ENCODE data around the gene SRP9. TPM values are rescaled to one million over a fixed set of nuclear protein-coding genes. Genes with fewer than 3 reads are reported as not detected.

The SRP9 gene
- polyA plus RNA-seq (220 to 441 TPM (median 254 TPM) in 3 replicates), polyA minus RNA-seq (44.3 to 91.9 TPM (median 51.3 TPM) in 3 replicates)
- polyA plus RNA-seq (2011; ENCODE audit: low read depth) = 51.0 TPM
- 220 and 427 TPM in 2 replicates for polyA plus RNA-seq (2011; cell fraction: cytosol; rRNA removed)
- 101 and 152 TPM in 2 replicates for polyA plus RNA-seq (2011; cell fraction: nucleus; rRNA removed)
- 135 and 194 TPM in 2 replicates for polyA plus RNA-seq (2012; ENCODE audit: low replicate concordance)
- polyA minus RNA-seq (2011; cell fraction: cytosol; rRNA and poly(A)+ RNA removed) = 143 TPM
- polyA minus RNA-seq (2011; cell fraction: nucleus; rRNA and poly(A)+ RNA removed) = 17.2 and 28.7 TPM in 2 replicates

- H3K79me2 ChIP-seq (ENCODE audit: control insufficient read depth, insufficient read depth, low read length) = peaks cover 48% of the 10 kb centered on the region
Measured at GRCh38 chr1:225777583-225778336, at the start of gene SRP9. Gene SRP9, plus strand, starts transcription at chr1:225777826. Its CDS starts 115 bp downstream, at chr1:225777941.

GRCh38 chr1:225731491-225731890 is 46.1 kb upstream of the SRP9 start:
- TF ChIP-seq CTCF (optimal IDR thresholded peaks at IDR 0.05 in 1 of 3, IDR thresholded peaks at IDR 0.05 in 1 of 3, conservative IDR thresholded peaks at IDR 0.05 in 1 of 3; ENCODE audit: extremely low read depth in 1 of 3, insufficient read depth in 2 of 3, low read length in 3 of 3) (no peak), EZH2 (IDR thresholded peaks at IDR 0.05; ENCODE audit: low read length) (no peak)
- Histone ChIP-seq H3K4me1 (ENCODE audit: control insufficient read depth, extremely low read depth, insufficient read depth, low read length) (peaks cover 14% of the 10 kb centered on the region), H3K9me3 (ENCODE audit: control insufficient read depth, low read depth, low read length) (no peaks in the 10 kb centered on the region), H3K27me3 (ENCODE audit: control insufficient read depth, extremely low read depth, insufficient read depth, low read length) (no peaks in the 10 kb centered on the region), H3K27ac (ENCODE audit: control insufficient read depth, insufficient read depth, low read length) (no peak overlapping the region), H3K79me2 (ENCODE audit: control insufficient read depth, insufficient read depth, low read length) (no peaks in the 10 kb centered on the region), H3K9ac (ENCODE audit: control insufficient read depth, extremely low read depth, insufficient read depth, low read length) (no peak overlapping the region), H4K20me1 (ENCODE audit: control insufficient read depth, extremely low read depth, insufficient read depth, low read length) (no peaks in the 10 kb centered on the region), H3K36me3 (ENCODE audit: control insufficient read depth in 2 of 2, extremely low read depth in 1 of 2, insufficient read depth in 2 of 2, low read length in 2 of 2) (no peaks in the 10 kb centered on the region), H2AFZ (ENCODE audit: control insufficient read depth, low read length) (no peak overlapping the region), H3K4me2 (ENCODE audit: control insufficient read depth, extremely low read depth, insufficient read depth, low read depth, low read length) (no peak overlapping the region), H3K4me3 (ENCODE audit: control insufficient read depth in 2 of 3, extremely low read depth in 1 of 3, insufficient read depth in 2 of 3, low read depth in 1 of 3, low read length in 3 of 3) (no peak overlapping the region), H3K9me1 (ENCODE audit: control insufficient read depth, extremely low read depth, insufficient read depth, low read length) (no peaks in the 10 kb centered on the region)
- FAIRE-seq (no peak), DNase-seq (ENCODE audit: low read depth, low spot score) (no peak)
- dilution Hi-C loops (cut with MboI; ENCODE audit: extremely low pct_ligation_motif_present, low sequenced_read_pairs) = no loop called here

More at GRCh38 chr1:225777583-225778336, at the start of gene SRP9:
- FAIRE-seq (peak; percentile 95), DNase-seq (ENCODE audit: low read depth, low spot score) (peak; percentile 82)
- no peaks in the 10 kb centered on the region for H3K27me3 ChIP-seq (ENCODE audit: control insufficient read depth, extremely low read depth, insufficient read depth, low read length)
- H3K4me1 ChIP-seq (ENCODE audit: control insufficient read depth, extremely low read depth, insufficient read depth, low read length) = peaks cover 21% of the 10 kb centered on the region
- peak within 1 kb of the TSS; percentile 68 to 82 (median 77) for H3K4me3 ChIP-seq (ENCODE audit: control insufficient read depth in 2 of 3, extremely low read depth in 1 of 3, insufficient read depth in 2 of 3, low read depth in 1 of 3, low read length in 3 of 3)
- H3K9me3 ChIP-seq (ENCODE audit: control insufficient read depth, low read depth, low read length) = no peaks in the 10 kb centered on the region
- dilution Hi-C loops (cut with MboI; ENCODE audit: extremely low pct_ligation_motif_present, low sequenced_read_pairs) = no loop called here
- H2AFZ ChIP-seq (ENCODE audit: control insufficient read depth, low read length) = peak within 1 kb of the TSS; percentile 84
- peak within 1 kb of the TSS; percentile 90 for H3K27ac ChIP-seq (ENCODE audit: control insufficient read depth, insufficient read depth, low read length)
- H3K4me2 ChIP-seq (ENCODE audit: control insufficient read depth, extremely low read depth, insufficient read depth, low read depth, low read length) = peak within 1 kb of the TSS; percentile 84
- H3K9ac ChIP-seq (ENCODE audit: control insufficient read depth, extremely low read depth, insufficient read depth, low read length) = peak within 1 kb of the TSS; percentile 90
- H3K36me3 ChIP-seq (ENCODE audit: control insufficient read depth in 2 of 2, extremely low read depth in 1 of 2, insufficient read depth in 2 of 2, low read length in 2 of 2) = peaks cover 3 to 11% of the 10 kb centered on the region in 2 experiments
- H4K20me1 ChIP-seq (ENCODE audit: control insufficient read depth, extremely low read depth, insufficient read depth, low read length) = peaks cover 9% of the 10 kb centered on the region
- peaks cover 2% of the 10 kb centered on the region for H3K9me1 ChIP-seq (ENCODE audit: control insufficient read depth, extremely low read depth, insufficient read depth, low read length)
- TF ChIP-seq EZH2 (IDR thresholded peaks at IDR 0.05; ENCODE audit: low read length) (no peak), CTCF (optimal IDR thresholded peaks at IDR 0.05 in 1 of 3, IDR thresholded peaks at IDR 0.05 in 1 of 3, conservative IDR thresholded peaks at IDR 0.05 in 1 of 3; ENCODE audit: extremely low read depth in 1 of 3, insufficient read depth in 2 of 3, low read length in 3 of 3) (peak; percentile 86 to 98 (median 93))
